K562 (cell line): ENCODE results near the gene ZNF429. TPM values are rescaled to one million over a fixed set of nuclear protein-coding genes. Genes with fewer than 3 reads are reported as not detected.

ENCODE experiments used
- EGR1 ChIP-seq: fragments of 450-650 bp; conservative IDR thresholded peaks from 2 replicates; pipeline ENCODE4 v1.6.1; 2017; ENCODE audit warnings: mild to moderate bottlenecking
- FOXK1 ChIP-seq: sonication (generic); formaldehyde crosslinking; IDR thresholded peaks from 2 replicates; pipeline ENCODE4 v1.8.0; 2022; ENCODE audit warnings: missing genetic modification reagents, mild to moderate bottlenecking, borderline replicate concordance
- MIER1 ChIP-seq: fragments of 450-650 bp; IDR thresholded peaks from 2 replicates; pipeline ENCODE4 v1.6.1; 2016; ENCODE audit warnings: antibody characterized with exemption, mild to moderate bottlenecking, low read depth
- RBM34 ChIP-seq: fragments of 200-400 bp; formaldehyde crosslinking; IDR thresholded peaks from 2 replicates; pipeline ENCODE4 v1.6.1; 2018; ENCODE audit warnings: low read length, borderline replicate concordance; ENCODE audit not compliant: insufficient read depth
- RREB1 ChIP-seq: fragments of 250-450 bp; sonication (Bioruptor Pico); IDR thresholded peaks from 2 replicates; pipeline ENCODE4 v1.4.0; 2020
- U2AF1 ChIP-seq: fragments of 200-400 bp; formaldehyde crosslinking; optimal IDR thresholded peaks from 2 replicates; pipeline ENCODE3; 2017; ENCODE audit warnings: mild to moderate bottlenecking, low read depth, low read length, moderate library complexity
- XRCC5 ChIP-seq: fragments of 200-400 bp; formaldehyde crosslinking; IDR thresholded peaks from 2 replicates; pipeline ENCODE4 v1.6.1; 2017; ENCODE audit warnings: low read depth, mild to moderate bottlenecking, low read length
- ZNF184 ChIP-seq: sonication (generic); formaldehyde crosslinking; IDR thresholded peaks from 2 replicates; pipeline ENCODE4 v1.5.0; 2020; ENCODE audit warnings: missing genetic modification reagents
- ZNF384 ChIP-seq: IDR thresholded peaks from 2 replicates; pipeline ENCODE4 v1.6.1; 2012; ENCODE audit warnings: low read depth, low read length, improper control_type of control experiment
- ZNF395 ChIP-seq: fragments of 200-800 bp; sonication (Bioruptor generic); IDR thresholded peaks from 2 replicates; pipeline ENCODE4 v1.6.1; 2017; ENCODE audit warnings: missing genetic modification characterization, missing compliant biosample characterization
- ZNF41 ChIP-seq: fragments of 250-450 bp; sonication (Bioruptor Pico); conservative IDR thresholded peaks from 2 replicates; pipeline ENCODE4 v1.4.0; 2020; ENCODE audit warnings: mild to moderate bottlenecking
- polyA plus RNA-seq, 8 experiments: library from polyadenylated mRNA; depleted of rRNA in 4 of 8; stranded (reverse) in 5 of 8; unstranded in 3 of 8; fragments of >200 nt; fragmentation: Nextera tagmentation in 2 of 8; fragmentation: Illumina TruSeq in 1 of 8; extraction: Ambion mirVana in 2 of 8; extraction: Trizol in 1 of 8; gene quantifications; 2 replicates each; pipeline versions ENCODE4 v1.2.1 to v1.2.3, GENCODE V29; 2011 to 2014; ENCODE audit warnings: inconsistent platforms in 1 of 8, missing spikeins in 1 of 8
- total RNA-seq, 7 experiments: library from RNA; depleted of rRNA in 6 of 7; stranded (reverse); fragments of >200 nt in 6 of 7; fragmentation: Illumina TruSeq in 2 of 7; extraction: Trizol in 2 of 7; gene quantifications; 2 replicates each; pipeline versions ENCODE4 v1.2.1 to v1.2.3, GENCODE V29; 2011 to 2021; ENCODE audit warnings: low replicate concordance in 1 of 7
- TF ChIP-seq, protein P1 (sequence below): fragments of 200-800 bp; sonication (Bioruptor generic); IDR thresholded peaks from 2 replicates; pipeline ENCODE4 v1.6.1; 2017; ENCODE audit warnings: missing genetic modification characterization, missing compliant biosample characterization
- TF ChIP-seq, protein P2 (sequence below): IDR thresholded peaks from 2 replicates; pipeline ENCODE4 v1.6.1; 2011; ENCODE audit warnings: borderline replicate concordance, low read depth, mild to moderate bottlenecking, moderate library complexity, low read length; ENCODE audit not compliant: insufficient read depth, poor library complexity, severe bottlenecking

Gene ZNF429
- total and polyA plus RNA-seq, 9 of the 15 experiments (the other 6 are each of a cell fraction or from before 2014, with no cell fraction given) = 11.4 to 24.5 (median 16.3) TPM

DNA sequence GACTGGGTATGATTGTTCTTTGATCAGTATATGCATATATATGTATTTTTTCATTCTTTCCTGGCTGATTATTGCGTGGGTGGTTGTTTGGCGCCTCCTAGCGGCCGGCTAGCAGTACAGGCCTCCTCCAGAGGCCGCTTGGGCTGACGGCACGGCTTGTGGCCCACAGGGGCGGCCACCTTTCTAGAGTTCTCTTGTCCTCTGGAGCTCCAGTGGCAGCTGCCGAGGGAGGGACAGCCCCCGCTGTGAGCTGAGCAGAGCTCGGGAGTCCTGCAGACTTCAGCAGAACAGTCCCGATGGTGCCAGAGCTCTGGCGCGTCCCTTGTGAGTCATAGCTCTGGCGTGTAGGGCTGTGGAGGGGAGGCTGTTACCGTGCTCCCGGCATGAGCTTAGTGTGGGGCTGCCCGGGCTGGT lies 22.5 kb upstream of the ZNF429 start (continued):
- TF ChIP-seq XRCC5 (no peak), U2AF1 (no peak), RREB1 (CRISPR knock-in tag) (no peak), ZNF41 (CRISPR knock-in tag) (no peak), MIER1 (no peak), ZNF184 (CRISPR knock-in tag) (no peak), FOXK1 (CRISPR knock-in tag) (no peak), EGR1 (peak; percentile 60), ZNF384 (0 out of 2 replicates have a peak, but pooled peaks have one; percentile 24), RBM34 (no peak), ZNF395 (CRISPR knock-in tag) (no peak)
- TF ChIP-seq, protein P1, sequence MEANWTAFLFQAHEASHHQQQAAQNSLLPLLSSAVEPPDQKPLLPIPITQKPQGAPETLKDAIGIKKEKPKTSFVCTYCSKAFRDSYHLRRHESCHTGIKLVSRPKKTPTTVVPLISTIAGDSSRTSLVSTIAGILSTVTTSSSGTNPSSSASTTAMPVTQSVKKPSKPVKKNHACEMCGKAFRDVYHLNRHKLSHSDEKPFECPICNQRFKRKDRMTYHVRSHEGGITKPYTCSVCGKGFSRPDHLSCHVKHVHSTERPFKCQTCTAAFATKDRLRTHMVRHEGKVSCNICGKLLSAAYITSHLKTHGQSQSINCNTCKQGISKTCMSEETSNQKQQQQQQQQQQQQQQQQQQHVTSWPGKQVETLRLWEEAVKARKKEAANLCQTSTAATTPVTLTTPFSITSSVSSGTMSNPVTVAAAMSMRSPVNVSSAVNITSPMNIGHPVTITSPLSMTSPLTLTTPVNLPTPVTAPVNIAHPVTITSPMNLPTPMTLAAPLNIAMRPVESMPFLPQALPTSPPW (CRISPR knock-in tag) = no peak
- TF ChIP-seq, protein P2, sequence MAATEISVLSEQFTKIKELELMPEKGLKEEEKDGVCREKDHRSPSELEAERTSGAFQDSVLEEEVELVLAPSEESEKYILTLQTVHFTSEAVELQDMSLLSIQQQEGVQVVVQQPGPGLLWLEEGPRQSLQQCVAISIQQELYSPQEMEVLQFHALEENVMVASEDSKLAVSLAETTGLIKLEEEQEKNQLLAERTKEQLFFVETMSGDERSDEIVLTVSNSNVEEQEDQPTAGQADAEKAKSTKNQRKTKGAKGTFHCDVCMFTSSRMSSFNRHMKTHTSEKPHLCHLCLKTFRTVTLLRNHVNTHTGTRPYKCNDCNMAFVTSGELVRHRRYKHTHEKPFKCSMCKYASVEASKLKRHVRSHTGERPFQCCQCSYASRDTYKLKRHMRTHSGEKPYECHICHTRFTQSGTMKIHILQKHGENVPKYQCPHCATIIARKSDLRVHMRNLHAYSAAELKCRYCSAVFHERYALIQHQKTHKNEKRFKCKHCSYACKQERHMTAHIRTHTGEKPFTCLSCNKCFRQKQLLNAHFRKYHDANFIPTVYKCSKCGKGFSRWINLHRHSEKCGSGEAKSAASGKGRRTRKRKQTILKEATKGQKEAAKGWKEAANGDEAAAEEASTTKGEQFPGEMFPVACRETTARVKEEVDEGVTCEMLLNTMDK = peak; percentile 51
